GM08714 (cell line): ENCODE results near the gene VGLL2.

Source experiments
- H3K4me3 ChIP-seq: fragments of 200-500 bp; sonication (Bioruptor generic); 2 replicates; pipeline ENCODE4 v1.5.1; 2014; ENCODE audit warnings: mild to moderate bottlenecking, low read length, inconsistent platforms
- ZNF274 ChIP-seq: IDR thresholded peaks from 2 replicates; pipeline ENCODE4 v1.6.1; 2012; ENCODE audit warnings: mild to moderate bottlenecking, low read depth, low read length

Gene VGLL2

DNA sequence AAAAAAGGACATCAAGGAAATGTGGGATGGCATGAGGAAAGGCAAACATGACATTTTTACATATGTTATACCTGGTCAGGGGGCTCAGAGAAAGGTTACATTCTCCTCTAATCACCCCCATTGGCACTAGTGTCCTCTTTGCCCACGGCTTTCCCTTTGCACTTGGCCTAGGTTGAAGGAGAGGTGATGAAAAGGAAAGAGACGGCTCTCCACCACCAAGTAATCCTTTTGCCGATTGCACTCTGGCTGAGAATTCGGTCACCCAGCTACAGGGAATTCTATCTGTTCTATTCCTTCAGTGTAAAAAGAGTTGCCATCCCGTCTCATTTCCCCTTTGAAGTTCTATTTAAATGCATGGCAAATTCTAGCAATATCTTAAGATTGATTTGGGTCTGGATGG lies 10.4 kb downstream of the VGLL2 start:
- TF ChIP-seq ZNF274, result no peak
- no peak overlapping the region for H3K4me3 ChIP-seq

DNA sequence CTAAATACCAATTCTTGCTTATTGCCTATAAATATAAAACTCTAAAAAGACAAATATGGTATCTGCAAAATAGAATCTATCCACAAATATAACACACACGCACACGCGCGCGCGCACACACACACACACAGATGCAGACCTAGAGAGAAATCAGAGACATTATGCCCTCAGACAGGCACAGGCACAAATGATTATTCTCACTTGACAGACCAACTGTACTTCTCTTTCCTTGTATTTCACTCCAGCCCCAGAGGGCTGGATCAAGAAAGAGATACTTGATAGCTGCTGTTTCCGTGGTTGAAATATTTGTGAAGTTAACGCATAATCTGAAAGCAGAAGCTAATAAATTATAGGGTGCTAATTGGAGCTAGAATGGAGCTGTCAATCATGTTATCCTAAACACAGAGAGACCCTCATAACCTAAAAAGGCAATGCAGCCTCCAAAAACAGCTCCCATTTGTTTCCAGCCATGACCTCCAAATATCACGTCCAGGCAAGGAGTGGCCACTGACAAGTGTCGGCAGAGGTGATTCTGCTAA lies 11.5 kb downstream of the VGLL2 start:
- H3K4me3 ChIP-seq, result no peak overlapping the region
- TF ChIP-seq ZNF274, result no peak

DNA sequence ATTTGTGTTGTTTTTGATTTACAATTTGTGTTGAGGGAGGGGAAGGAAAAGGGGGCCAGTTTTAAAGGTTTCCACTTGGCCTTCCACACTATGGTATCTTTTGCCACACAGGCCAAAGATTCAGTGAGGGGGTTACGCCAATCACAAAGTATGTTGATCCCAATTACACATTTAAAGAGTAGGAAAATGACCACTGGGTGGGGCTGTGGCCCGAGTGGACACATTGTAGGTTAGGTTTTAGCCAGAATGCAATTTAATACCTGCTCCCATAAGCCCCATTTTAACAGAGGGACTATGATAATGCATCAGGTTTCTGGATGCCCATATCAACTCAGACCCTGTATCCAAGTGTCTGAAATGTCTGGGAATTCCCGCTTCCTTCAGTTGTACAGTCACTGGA lies 15.6 kb downstream of the VGLL2 start:
- H3K4me3 ChIP-seq, result no peak overlapping the region
- no peak for TF ChIP-seq ZNF274

DNA sequence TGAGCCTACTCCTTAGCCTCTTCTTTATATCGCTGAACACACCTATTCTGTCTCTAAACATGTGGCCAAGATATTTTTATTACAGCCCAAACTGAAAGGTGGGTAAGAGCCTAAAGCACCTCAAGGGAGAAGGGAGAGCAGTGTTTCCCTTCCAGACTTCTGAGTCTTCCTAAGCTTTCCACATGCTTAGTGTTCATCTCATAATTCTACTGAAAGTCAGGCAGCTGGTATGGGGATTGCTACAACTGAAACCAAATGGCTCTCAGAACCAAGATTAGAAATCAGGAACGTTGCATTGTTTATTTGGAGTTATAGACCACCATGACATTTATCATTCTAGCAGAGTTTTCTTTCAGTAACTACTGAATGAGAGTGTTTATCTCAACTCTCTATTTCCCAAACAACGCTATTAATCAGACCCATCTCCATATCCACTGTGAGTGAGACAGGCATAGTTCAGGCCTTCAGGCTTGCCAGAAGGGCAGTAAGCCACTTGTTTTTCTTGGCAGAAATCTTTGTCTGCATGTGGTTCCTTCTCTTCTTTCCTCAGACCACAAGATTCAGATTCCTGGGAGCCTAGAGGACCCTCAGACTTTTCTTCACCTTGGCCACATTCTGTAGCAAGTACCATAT lies 22.8 kb downstream of the VGLL2 start:
- no peak for TF ChIP-seq ZNF274
- no peak overlapping the region for H3K4me3 ChIP-seq

DNA sequence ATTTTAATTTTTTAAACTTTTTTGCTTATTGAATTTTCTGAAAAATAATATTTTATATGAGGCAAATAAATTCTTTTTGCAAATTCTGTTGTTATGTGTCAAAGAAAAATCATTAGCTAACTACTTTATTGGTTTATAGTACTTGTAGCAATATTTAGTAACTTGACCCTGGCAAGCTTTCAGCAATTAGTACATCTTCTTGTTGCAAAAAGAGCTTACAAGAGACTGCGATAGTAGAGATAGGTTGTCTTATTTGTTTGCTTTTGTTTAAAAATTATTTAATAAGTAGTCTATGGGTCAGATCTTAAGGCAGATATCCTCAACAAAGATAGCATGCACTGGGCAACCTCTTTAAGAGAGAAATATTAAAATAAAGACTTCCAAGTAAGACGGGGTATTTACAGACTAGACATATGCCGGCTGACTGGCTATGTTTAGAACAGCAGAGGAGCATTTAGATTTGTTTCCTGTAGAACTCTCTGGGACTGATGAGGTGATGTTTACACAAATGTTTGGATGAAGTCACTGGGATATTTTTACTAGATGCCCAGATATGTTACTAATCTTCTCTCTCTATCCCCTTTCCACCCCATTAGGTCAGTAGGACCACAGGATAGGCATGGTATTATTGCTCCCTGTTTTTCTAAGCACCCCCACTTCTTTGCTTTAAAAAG lies 25.0 kb downstream of the VGLL2 start:
- no peak overlapping the region for H3K4me3 ChIP-seq
- TF ChIP-seq ZNF274, result no peak

DNA sequence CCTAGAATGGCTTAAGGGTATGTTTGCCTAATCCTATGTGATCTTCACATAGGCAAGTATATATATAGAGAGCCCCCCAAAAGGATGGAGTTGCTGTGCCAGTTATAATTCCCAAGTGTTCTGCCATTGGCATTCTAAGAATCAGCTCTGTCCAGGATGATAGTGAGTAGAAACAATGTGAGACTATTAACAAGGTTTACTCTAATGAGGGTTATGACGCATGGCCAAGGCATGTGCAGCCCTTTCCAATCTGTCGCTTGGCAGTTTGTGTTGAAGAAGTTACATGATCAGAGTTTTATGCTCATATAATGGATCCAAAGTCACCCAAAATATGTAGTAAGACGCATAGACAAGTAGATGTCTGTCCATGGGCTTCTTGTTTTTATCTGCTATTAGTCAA lies 33.6 kb downstream of the VGLL2 start:
- TF ChIP-seq ZNF274, result no peak
- no peak overlapping the region for H3K4me3 ChIP-seq

DNA sequence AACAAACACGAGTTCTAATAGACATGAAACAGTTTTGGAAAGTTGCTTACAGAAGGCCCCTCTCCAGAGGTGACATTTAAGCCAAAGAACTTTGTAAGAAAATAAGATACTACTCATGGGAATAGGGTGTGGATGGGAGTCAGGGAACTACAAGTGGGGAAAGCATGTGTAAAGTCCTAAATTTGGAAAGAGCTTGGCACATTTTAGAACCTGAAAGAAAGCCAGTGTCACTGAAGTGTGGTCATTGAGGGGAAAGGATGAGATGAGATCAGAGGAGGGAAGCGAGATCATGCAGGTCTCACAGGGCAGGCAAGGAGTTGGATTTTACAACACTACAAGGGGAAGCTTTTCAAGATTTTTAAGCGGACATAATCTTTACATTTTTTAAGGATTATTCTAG lies 38.0 kb downstream of the VGLL2 start:
- TF ChIP-seq ZNF274, result no peak
- no peak overlapping the region for H3K4me3 ChIP-seq

DNA sequence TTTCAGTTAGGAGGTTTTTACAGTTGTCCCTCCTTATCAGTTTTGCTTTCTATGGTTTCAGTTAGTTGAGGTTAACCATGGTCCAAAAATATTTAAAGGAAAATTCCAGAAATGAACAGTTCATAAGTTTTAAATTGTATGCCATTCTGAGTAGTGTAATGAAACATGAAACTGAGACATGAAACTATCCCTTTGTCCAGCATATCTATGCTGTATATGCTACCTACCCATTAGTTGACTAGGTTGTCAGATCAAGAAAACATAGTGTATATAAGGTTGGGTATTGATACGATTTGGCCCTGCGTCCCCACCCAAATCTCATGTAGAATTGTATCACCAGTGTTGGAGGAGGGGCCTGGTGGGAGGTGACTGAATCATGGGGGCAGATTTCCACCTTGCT lies 39.1 kb downstream of the VGLL2 start:
- H3K4me3 ChIP-seq, result no peak overlapping the region
- no peak for TF ChIP-seq ZNF274

DNA sequence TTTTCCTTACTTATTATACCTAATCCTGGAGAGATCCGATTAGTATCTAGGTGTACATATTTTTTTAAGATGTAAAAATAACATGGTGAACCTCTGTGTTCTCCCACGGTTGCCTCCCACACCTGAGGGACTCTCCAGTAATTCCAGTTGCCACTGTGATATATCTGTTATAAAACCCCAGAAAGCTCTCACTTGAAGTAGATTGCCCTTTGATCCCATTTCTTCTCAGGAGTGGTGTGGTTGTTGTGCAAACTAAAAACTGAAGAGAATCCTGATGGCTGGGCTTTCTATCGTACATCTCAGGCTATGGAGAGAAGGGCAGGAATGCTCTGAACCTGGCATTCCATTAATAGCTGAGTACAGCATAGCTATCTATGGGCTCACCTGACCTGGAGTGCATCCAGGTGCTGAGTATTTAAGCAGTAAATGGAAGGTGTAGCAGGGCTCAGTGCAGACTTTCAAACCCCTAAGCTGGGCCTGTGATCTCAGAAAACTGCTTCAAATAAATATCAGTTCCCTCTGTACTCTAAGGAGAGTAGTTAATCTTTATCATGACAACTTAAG lies 41.0 kb downstream of the VGLL2 start:
- no peak overlapping the region for H3K4me3 ChIP-seq
- no peak for TF ChIP-seq ZNF274

DNA sequence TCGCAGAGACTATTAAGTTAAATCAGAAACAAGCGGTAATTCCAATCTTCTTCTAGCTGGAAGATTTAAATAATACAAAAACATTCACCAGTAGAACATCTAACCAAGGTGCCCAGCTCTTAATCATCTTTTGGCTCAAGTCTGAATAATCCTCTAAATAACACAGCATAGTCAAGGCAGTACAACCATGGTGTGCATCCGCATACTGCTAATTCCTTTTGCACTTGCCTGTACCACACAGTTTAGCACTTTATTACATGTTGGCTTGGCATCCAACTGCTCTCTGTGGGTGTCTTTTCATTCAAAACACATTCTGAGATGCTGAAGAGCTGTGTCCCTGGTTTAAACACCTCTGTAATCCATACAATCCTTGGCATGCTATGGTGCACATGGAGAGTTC lies 42.3 kb downstream of the VGLL2 start:
- no peak overlapping the region for H3K4me3 ChIP-seq

DNA sequence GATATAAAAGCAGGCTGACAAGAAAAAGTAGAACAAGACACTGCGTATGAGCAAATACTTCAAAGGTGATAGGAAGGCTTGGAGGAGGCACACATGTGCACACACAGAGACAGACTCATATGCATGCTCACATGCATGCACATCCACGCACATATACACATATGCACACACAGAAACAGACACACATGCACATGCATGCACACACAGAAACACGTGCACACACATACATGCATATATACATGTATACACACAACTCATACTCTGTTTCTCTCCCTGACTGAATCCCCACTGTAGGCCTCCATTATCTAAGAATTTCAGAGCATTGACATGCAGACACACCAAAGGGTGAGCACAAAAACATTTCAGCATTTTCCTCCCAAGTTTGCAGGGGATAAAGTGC lies 43.7 kb downstream of the VGLL2 start:
- no peak for TF ChIP-seq ZNF274
- no peak overlapping the region for H3K4me3 ChIP-seq

More for the DNA sequence above, 42.3 kb downstream of the VGLL2 start:
- TF ChIP-seq ZNF274, result no peak

DNA sequence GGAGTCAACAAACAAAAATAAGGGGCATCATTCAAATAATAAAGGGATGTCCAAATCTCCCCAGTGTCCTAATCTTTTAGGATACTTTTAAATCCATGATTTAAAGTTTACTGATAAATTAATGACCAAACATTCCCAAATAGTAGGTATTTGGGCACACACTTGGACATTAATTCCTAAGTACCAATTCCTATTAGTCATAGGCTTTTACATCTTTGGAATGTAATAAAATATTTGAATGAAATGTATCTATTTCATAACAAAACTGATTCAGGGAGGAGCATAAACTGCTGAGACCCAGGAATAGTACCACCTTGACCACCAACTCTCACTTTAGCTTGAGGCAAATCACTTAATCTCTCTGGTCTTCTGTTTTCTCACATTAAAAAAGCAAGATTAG lies 44.3 kb downstream of the VGLL2 start:
- TF ChIP-seq ZNF274, result no peak
- no peak overlapping the region for H3K4me3 ChIP-seq

DNA sequence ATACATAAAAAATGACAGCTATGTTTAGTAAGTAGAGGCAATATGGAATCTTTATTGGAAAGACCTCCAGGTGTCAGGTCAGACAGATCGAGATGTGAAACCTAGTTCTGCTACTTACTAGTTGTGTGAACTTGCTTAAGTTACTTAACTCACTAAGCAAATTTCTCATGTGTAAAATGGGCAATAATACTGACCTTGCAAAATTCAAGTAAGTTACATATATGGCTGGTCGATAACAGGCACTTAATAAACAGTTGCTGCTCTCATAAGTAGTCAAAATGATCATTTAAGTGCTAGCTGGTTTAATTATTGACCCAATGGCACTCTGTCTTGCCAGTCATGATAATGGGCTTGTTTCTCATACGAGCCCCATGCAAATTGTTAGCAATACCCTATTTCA lies 46.0 kb downstream of the VGLL2 start:
- no peak overlapping the region for H3K4me3 ChIP-seq
- no peak for TF ChIP-seq ZNF274

DNA sequence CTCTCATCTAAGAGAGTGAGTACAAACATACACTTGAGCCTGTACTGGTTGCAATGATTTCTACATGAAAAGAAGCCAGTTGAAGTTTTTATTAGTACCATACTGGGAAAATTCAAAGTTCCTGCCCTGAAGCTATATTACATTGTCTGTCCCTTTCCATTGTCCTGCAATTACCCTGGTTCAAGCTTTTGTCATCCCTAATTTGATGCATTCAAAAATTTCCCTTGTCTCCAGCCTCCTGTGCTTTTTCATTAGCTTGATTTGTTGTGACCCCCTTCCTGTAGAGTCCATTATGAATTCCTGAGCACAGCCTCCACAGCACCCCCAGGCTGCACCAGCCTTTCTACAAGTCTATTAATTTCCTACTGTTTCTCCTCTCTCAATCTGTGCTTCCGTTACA lies 46.4 kb downstream of the VGLL2 start:
- TF ChIP-seq ZNF274, result no peak
- no peak overlapping the region for H3K4me3 ChIP-seq

DNA sequence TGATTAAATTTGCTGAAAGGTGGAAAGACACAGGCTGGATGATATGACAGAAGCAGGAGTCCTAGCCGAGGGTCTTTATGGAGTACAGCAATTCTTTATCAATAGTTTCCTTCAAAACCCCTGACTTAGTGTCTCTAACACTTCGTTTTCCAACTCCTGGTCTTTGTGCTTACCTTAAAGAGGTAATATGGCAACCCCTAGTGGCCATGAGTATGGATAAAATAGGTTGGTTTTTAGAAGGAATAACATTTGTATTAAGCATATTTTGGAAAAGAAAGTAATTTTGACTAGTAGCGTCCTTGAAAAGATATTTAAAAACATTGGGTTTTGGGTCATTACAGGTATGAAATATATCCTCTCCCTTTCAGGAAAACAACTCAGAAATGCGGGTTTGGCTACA lies 51.9 kb downstream of the VGLL2 start:
- H3K4me3 ChIP-seq, result no peak overlapping the region
- no peak for TF ChIP-seq ZNF274
